ENCODE data around the gene SRSF3.

SRSF3 gene

GRCh38 chr6:36622901-36623546 lies 28.9 kb downstream of the SRSF3 start:
- no peak for DNase-seq (ENCODE audit: low read depth, low spot score)

GRCh38 chr6:36623547-36624459 lies 29.6 kb downstream of the SRSF3 start:
- DNase-seq (ENCODE audit: low read depth, low spot score), result peak; percentile 69

- DNase-seq (ENCODE audit: low read depth, low spot score), result no peak
Observed at GRCh38 chr6:36624461-36625157, 30.4 kb downstream of the SRSF3 start.

GRCh38 chr6:36625158-36625919 lies 31.2 kb downstream of the SRSF3 start:
- DNase-seq (ENCODE audit: low read depth, low spot score), result no peak

- no peak for DNase-seq (ENCODE audit: low read depth, low spot score)
Observed at GRCh38 chr6:36626636-36627035, 32.5 kb downstream of the SRSF3 start.

- no peak for DNase-seq (ENCODE audit: low read depth, low spot score)
Observed at GRCh38 chr6:36627141-36627540, 33.0 kb downstream of the SRSF3 start.

GRCh38 chr6:36627801-36628246 lies 33.7 kb downstream of the SRSF3 start:
- DNase-seq (ENCODE audit: low read depth, low spot score), result no peak

GRCh38 chr6:36629784-36630183 lies 35.6 kb downstream of the SRSF3 start:
- DNase-seq (ENCODE audit: low read depth, low spot score), result no peak

- no peak for DNase-seq (ENCODE audit: low read depth, low spot score)
Observed at GRCh38 chr6:36631326-36632011, 37.3 kb downstream of the SRSF3 start.

- no peak for DNase-seq (ENCODE audit: low read depth, low spot score)
Observed at GRCh38 chr6:36633370-36633769, 39.2 kb downstream of the SRSF3 start.

- peak; percentile 88 for DNase-seq (ENCODE audit: low read depth, low spot score)
Observed at GRCh38 chr6:36633915-36634314, 39.8 kb downstream of the SRSF3 start.

GRCh38 chr6:36634317-36635108 lies 40.4 kb downstream of the SRSF3 start:
- DNase-seq (ENCODE audit: low read depth, low spot score), result no peak

GRCh38 chr6:36636283-36636682 lies 42.1 kb downstream of the SRSF3 start:
- DNase-seq (ENCODE audit: low read depth, low spot score), result no peak

GRCh38 chr6:36636687-36637418 lies 42.7 kb downstream of the SRSF3 start:
- no peak for DNase-seq (ENCODE audit: low read depth, low spot score)

- DNase-seq (ENCODE audit: low read depth, low spot score), result no peak
Observed at GRCh38 chr6:36638579-36638978, 44.4 kb downstream of the SRSF3 start.

GRCh38 chr6:36639171-36639808 lies 45.1 kb downstream of the SRSF3 start:
- DNase-seq (ENCODE audit: low read depth, low spot score), result no peak

- DNase-seq (ENCODE audit: low read depth, low spot score), result no peak
Observed at GRCh38 chr6:36641543-36641942, 47.4 kb downstream of the SRSF3 start.

GRCh38 chr6:36642913-36643817 lies 49.0 kb downstream of the SRSF3 start:
- no peak for DNase-seq (ENCODE audit: low read depth, low spot score)
